GM06990 (cell line): ENCODE measurements around the gene SV2C.
A peak's percentile ranks its signal among the peaks of the same experiment; 100 is the strongest.

Experiments used
- DNase-seq: peaks from one replicate; pipeline ENCODE4 v3.0.0-alpha.2; 2011; ENCODE audit not compliant: insufficient read length; ENCODE audit errors: extremely low read depth
- H3K27me3 ChIP-seq: replicated peaks from 2 replicates; pipeline ENCODE4 v1.6.0; 2011; ENCODE audit warnings: low read length; ENCODE audit not compliant: control insufficient read depth, insufficient read depth
- H3K36me3 ChIP-seq: 2 replicates; pipeline ENCODE4 v1.5.1; 2011; ENCODE audit warnings: low read length; ENCODE audit not compliant: control insufficient read depth, insufficient read depth
- H3K4me3 ChIP-seq: replicated peaks from 2 replicates; pipeline ENCODE4 v1.5.1; 2011; ENCODE audit warnings: low read depth, mild to moderate bottlenecking, control low read depth, low read length
- CTCF ChIP-seq: IDR thresholded peaks from 2 replicates; pipeline ENCODE4 v1.5.1; 2011; ENCODE audit warnings: low read length, control low read depth, mild to moderate bottlenecking, inconsistent platforms; ENCODE audit not compliant: insufficient read depth, poor library complexity, severe bottlenecking

The SV2C gene

GRCh38 chr5:76050134-76050533 is 33.0 kb upstream of the SV2C start:
- H3K4me3 ChIP-seq, result no peak overlapping the region
- DNase-seq, result no peak
- H3K36me3 ChIP-seq, result no peaks in the 10 kb centered on the region
- H3K27me3 ChIP-seq, result no peaks in the 10 kb centered on the region
- no peak for TF ChIP-seq CTCF

GRCh38 chr5:76062502-76063041 is 20.6 kb upstream of the SV2C start:
- Histone ChIP-seq H3K27me3 (no peaks in the 10 kb centered on the region), H3K4me3 (no peak overlapping the region), H3K36me3 (no peaks in the 10 kb centered on the region)
- no peak for DNase-seq
- no peak for TF ChIP-seq CTCF

GRCh38 chr5:76065258-76065657 is 17.9 kb upstream of the SV2C start:
- Histone ChIP-seq H3K4me3 (no peak overlapping the region), H3K36me3 (no peaks in the 10 kb centered on the region), H3K27me3 (no peaks in the 10 kb centered on the region)
- DNase-seq, result no peak
- no peak for TF ChIP-seq CTCF

GRCh38 chr5:76069061-76069735 is 14.0 kb upstream of the SV2C start:
- no peaks in the 10 kb centered on the region for H3K27me3 ChIP-seq
- no peaks in the 10 kb centered on the region for H3K36me3 ChIP-seq
- TF ChIP-seq CTCF, result no peak
- no peak for DNase-seq
- no peak overlapping the region for H3K4me3 ChIP-seq

GRCh38 chr5:76074487-76075065 is 8.6 kb upstream of the SV2C start:
- no peak for DNase-seq
- Histone ChIP-seq H3K4me3 (no peak overlapping the region), H3K36me3 (no peaks in the 10 kb centered on the region), H3K27me3 (no peaks in the 10 kb centered on the region)
- peak; percentile 89 for TF ChIP-seq CTCF
